ENCODE results near the gene UFSP2.

UFSP2 gene

DNA sequence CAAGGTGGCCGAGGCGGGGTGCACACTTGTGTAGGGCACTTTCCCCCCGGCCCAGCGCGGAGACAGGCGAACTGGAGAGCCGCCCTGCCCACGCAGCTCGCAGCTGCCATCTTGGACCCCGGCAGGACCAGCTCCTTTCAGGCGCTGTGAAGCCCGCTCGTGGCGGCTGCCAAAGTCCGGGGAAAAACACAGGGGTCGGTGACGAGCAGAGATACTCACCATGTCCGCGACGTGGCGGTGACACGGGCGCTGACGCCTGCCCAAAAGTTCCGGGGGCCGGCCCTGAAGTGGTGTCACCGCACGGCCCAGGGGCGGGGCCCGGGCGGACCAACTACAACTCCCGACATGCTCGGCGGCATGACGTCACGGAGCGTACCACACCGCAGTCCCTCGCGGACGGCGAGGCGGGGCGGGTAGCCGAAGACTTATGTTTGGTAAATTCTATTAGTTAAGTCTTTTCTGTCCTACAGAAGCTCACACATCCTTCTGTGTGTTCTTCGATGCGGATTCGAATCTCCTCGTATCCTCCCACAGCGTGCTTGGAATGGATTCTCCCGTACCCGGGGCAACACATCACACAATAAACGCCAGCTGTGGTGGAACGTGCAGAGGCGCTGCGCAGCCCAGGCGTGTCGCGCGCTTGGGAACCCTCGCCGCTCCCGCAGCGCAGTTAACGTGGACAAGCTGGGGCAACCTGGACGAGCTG lies at the start of gene UFSP2:
Gene UFSP2 (minus strand): TSS at position 318 of the 706 bp plus-strand sequence. CDS start 96 bp downstream, at position 222.
- peak within 1 kb of the TSS; percentile 95 for H3K4me3 ChIP-seq (ENCODE audit: low read depth, low read length)
- TF ChIP-seq CTCF (IDR thresholded peaks at IDR 0.05; ENCODE audit: borderline replicate concordance, insufficient read depth, low read depth, low read length) = no peak

- TF ChIP-seq CTCF (IDR thresholded peaks at IDR 0.05; ENCODE audit: borderline replicate concordance, insufficient read depth, low read depth, low read length) = no peak
- no peak overlapping the region for H3K4me3 ChIP-seq (ENCODE audit: low read depth, low read length)
Measured at GRCh38 chr4:185473247-185473646, 47.5 kb upstream of the UFSP2 start.

- peak overlapping the region; percentile 95 for H3K4me3 ChIP-seq (ENCODE audit: low read depth, low read length)
- no peak for TF ChIP-seq CTCF (IDR thresholded peaks at IDR 0.05; ENCODE audit: borderline replicate concordance, insufficient read depth, low read depth, low read length)
Measured at GRCh38 chr4:185472103-185472542, 46.4 kb upstream of the UFSP2 start.

GRCh38 chr4:185471235-185472102 lies 45.7 kb upstream of the UFSP2 start, which contains the start of gene CCDC110:
TSS of gene CCDC110 (minus strand) at chr4:185471733. CDS start at chr4:185471683, 50 bp downstream.
- peak; percentile 68 for TF ChIP-seq CTCF (IDR thresholded peaks at IDR 0.05; ENCODE audit: borderline replicate concordance, insufficient read depth, low read depth, low read length)

GRCh38 chr4:185470501-185471195 lies 44.9 kb upstream of the UFSP2 start:
- H3K4me3 ChIP-seq (ENCODE audit: low read depth, low read length) = peak overlapping the region; percentile 77
- no peak for TF ChIP-seq CTCF (IDR thresholded peaks at IDR 0.05; ENCODE audit: borderline replicate concordance, insufficient read depth, low read depth, low read length)

More at GRCh38 chr4:185471235-185472102, 45.7 kb upstream of the UFSP2 start, which contains the start of gene CCDC110:
- peak within 1 kb of the TSS; percentile 95 for H3K4me3 ChIP-seq (ENCODE audit: low read depth, low read length)

GRCh38 chr4:185469580-185470154 lies 43.9 kb upstream of the UFSP2 start:
- TF ChIP-seq CTCF (IDR thresholded peaks at IDR 0.05; ENCODE audit: borderline replicate concordance, insufficient read depth, low read depth, low read length) = no peak

More at GRCh38 chr4:185469580-185470154, 43.9 kb upstream of the UFSP2 start:
- no peak overlapping the region for H3K4me3 ChIP-seq (ENCODE audit: low read depth, low read length)

Data from GM12875 (cell line).